Measurements from ENCODE around the gene CYLD. TPM values are rescaled to one million over a fixed set of nuclear protein-coding genes. Genes with fewer than 3 reads are reported as not detected.

Gene CYLD
- total and polyA plus RNA-seq, 10 of the 15 experiments (the other 5 are each of a cell fraction or from before 2014, with no cell fraction given), result 19.2 to 106 (median 46.1) TPM

DNA sequence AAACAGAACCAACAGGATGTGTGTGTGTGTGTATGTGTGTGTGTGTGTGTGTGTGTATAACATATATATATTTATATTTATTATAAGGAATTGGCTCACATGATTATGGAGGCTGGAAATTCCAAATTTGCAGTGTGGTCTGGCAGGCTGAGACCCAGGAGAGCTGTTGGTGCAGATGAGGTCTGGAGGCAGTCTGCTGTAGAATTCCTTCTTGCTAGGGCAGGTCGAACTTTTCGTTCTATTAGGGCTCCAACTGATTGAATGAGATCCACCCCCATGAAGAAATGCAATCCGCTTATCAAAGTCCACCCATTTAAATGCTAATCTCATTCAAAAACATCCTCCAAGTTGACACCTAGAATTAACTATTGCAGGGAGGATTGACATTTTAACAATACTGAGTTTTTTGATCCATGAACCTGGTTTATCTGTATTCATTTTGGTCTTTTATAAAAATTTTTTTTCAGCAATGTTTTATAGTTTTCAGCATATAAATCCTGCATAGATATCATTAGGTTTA lies 85.0 kb downstream of the CYLD start:
- Histone ChIP-seq H3K9ac (ENCODE audit: control insufficient read depth, insufficient read depth, low read length) (no peak overlapping the region), H3K4me2 (ENCODE audit: control insufficient read depth, insufficient read depth) (no peak overlapping the region), H3K79me2 (ENCODE audit: control insufficient read depth, insufficient read depth, low read length) (no peaks in the 10 kb centered on the region), H3K27ac (ENCODE audit: control insufficient read depth, insufficient read depth) (no peak overlapping the region), H2AFZ (ENCODE audit: control insufficient read depth, low read depth, low read length) (no peak overlapping the region), H3K27me3 (replicated peaks in 1 of 2; ENCODE audit: control insufficient read depth in 2 of 2, insufficient read depth in 2 of 2, low read length in 1 of 2) (no peaks in the 10 kb centered on the region; a peak in 1 of 4 replicates), H3K4me3 (no peak overlapping the region), H3K9me3 (replicated peaks; ENCODE audit: control insufficient read depth, insufficient read depth, low read length) (no peaks in the 10 kb centered on the region; the same call in 2 of the 3 replicates), H4K20me1 (ENCODE audit: control insufficient read depth, insufficient read depth) (no peaks in the 10 kb centered on the region), H3K36me3 (ENCODE audit: control insufficient read depth in 2 of 2, insufficient read depth in 2 of 2, low read length in 1 of 2) (no peaks in the 10 kb centered on the region), H3K4me1 (ENCODE audit: control insufficient read depth, insufficient read depth, low read length) (no peaks in the 10 kb centered on the region)
- in situ Hi-C loops (cut with MboI) (no loop called here), intact Hi-C loops (cut with micrococcal nuclease; ENCODE audit: unreplicated experiment) (no loop called here)
- BruUV-seq (replicated peaks), result no TSS peak
- DNase-seq (ENCODE audit: low read depth, low spot score), result no peak
- SMC1A ChIA-PET (ENCODE audit: uncharacterized antibody, unreplicated experiment), result no interaction called here
- CTCF ChIA-PET, result no interaction called here
- RAD21 ChIA-PET (ENCODE audit: unreplicated experiment), result no interaction called here
- no peak for ATAC-seq
- 51% methylated on average over 3 of the region's 3 CpGs for WGBS (ENCODE audit: insufficient coverage, insufficient replicate concordance, low lambda C conversion rate, missing lambda C conversion rate)
- FAIRE-seq, result no peak
- POLR2A ChIA-PET, result no interaction called here
- TF ChIP-seq, protein P1, sequence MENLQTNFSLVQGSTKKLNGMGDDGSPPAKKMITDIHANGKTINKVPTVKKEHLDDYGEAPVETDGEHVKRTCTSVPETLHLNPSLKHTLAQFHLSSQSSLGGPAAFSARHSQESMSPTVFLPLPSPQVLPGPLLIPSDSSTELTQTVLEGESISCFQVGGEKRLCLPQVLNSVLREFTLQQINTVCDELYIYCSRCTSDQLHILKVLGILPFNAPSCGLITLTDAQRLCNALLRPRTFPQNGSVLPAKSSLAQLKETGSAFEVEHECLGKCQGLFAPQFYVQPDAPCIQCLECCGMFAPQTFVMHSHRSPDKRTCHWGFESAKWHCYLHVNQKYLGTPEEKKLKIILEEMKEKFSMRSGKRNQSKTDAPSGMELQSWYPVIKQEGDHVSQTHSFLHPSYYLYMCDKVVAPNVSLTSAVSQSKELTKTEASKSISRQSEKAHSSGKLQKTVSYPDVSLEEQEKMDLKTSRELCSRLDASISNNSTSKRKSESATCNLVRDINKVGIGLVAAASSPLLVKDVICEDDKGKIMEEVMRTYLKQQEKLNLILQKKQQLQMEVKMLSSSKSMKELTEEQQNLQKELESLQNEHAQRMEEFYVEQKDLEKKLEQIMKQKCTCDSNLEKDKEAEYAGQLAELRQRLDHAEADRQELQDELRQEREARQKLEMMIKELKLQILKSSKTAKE (IDR thresholded peaks at IDR 0.05; ENCODE audit: low read depth, poor library complexity, severe bottlenecking), result no peak
- no peak for TF ChIP-seq STAT3 (IDR thresholded peaks at IDR 0.05; ENCODE audit: low read depth, low read length)
- TF ChIP-seq ZNF622 (IDR thresholded peaks at IDR 0.05), result no peak
- TF ChIP-seq MEF2A (IDR thresholded peaks at IDR 0.05; ENCODE audit: insufficient read depth, low read depth, low read length), result no peak
- TF ChIP-seq PAX5 (IDR thresholded peaks at IDR 0.05; ENCODE audit: borderline replicate concordance, low read depth, low read length), result no peak
- TF ChIP-seq, protein P2, sequence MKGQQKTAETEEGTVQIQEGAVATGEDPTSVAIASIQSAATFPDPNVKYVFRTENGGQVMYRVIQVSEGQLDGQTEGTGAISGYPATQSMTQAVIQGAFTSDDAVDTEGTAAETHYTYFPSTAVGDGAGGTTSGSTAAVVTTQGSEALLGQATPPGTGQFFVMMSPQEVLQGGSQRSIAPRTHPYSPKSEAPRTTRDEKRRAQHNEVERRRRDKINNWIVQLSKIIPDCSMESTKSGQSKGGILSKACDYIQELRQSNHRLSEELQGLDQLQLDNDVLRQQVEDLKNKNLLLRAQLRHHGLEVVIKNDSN (IDR thresholded peaks at IDR 0.05; ENCODE audit: borderline replicate concordance, extremely low read length, insufficient read depth, low read depth, low read length), result no peak
- TF ChIP-seq, protein P3, sequence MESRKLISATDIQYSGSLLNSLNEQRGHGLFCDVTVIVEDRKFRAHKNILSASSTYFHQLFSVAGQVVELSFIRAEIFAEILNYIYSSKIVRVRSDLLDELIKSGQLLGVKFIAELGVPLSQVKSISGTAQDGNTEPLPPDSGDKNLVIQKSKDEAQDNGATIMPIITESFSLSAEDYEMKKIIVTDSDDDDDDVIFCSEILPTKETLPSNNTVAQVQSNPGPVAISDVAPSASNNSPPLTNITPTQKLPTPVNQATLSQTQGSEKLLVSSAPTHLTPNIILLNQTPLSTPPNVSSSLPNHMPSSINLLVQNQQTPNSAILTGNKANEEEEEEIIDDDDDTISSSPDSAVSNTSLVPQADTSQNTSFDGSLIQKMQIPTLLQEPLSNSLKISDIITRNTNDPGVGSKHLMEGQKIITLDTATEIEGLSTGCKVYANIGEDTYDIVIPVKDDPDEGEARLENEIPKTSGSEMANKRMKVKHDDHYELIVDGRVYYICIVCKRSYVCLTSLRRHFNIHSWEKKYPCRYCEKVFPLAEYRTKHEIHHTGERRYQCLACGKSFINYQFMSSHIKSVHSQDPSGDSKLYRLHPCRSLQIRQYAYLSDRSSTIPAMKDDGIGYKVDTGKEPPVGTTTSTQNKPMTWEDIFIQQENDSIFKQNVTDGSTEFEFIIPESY (IDR thresholded peaks at IDR 0.05), result no peak
- TF ChIP-seq RBBP5 (conservative IDR thresholded peaks at IDR 0.05), result no peak
- TF ChIP-seq, protein P4, sequence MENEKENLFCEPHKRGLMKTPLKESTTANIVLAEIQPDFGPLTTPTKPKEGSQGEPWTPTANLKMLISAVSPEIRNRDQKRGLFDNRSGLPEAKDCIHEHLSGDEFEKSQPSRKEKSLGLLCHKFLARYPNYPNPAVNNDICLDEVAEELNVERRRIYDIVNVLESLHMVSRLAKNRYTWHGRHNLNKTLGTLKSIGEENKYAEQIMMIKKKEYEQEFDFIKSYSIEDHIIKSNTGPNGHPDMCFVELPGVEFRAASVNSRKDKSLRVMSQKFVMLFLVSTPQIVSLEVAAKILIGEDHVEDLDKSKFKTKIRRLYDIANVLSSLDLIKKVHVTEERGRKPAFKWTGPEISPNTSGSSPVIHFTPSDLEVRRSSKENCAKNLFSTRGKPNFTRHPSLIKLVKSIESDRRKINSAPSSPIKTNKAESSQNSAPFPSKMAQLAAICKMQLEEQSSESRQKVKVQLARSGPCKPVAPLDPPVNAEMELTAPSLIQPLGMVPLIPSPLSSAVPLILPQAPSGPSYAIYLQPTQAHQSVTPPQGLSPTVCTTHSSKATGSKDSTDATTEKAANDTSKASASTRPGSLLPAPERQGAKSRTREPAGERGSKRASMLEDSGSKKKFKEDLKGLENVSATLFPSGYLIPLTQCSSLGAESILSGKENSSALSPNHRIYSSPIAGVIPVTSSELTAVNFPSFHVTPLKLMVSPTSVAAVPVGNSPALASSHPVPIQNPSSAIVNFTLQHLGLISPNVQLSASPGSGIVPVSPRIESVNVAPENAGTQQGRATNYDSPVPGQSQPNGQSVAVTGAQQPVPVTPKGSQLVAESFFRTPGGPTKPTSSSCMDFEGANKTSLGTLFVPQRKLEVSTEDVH (IDR thresholded peaks at IDR 0.05; ENCODE audit: low read depth, partially characterized antibody), result no peak
- TF ChIP-seq, protein P5, sequence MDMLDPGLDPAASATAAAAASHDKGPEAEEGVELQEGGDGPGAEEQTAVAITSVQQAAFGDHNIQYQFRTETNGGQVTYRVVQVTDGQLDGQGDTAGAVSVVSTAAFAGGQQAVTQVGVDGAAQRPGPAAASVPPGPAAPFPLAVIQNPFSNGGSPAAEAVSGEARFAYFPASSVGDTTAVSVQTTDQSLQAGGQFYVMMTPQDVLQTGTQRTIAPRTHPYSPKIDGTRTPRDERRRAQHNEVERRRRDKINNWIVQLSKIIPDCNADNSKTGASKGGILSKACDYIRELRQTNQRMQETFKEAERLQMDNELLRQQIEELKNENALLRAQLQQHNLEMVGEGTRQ (IDR thresholded peaks at IDR 0.05; ENCODE audit: borderline replicate concordance, low read depth, low read length), result no peak
- TF ChIP-seq CBX5 (IDR thresholded peaks at IDR 0.05; ENCODE audit: low read depth), result no peak
- TF ChIP-seq TARDBP (IDR thresholded peaks at IDR 0.05; ENCODE audit: borderline replicate concordance), result no peak
- no peak for TF ChIP-seq SREBF2 (IDR thresholded peaks at IDR 0.05; ENCODE audit: low read length)
- no peak for TF ChIP-seq IRF4 (IDR thresholded peaks at IDR 0.05; ENCODE audit: low read depth, low read length)
- no peak for TF ChIP-seq SUPT20H (IDR thresholded peaks at IDR 0.05; ENCODE audit: borderline replicate concordance, control insufficient read depth, low read depth, low read length)
